HG02981 (cell line): ENCODE measurements around the gene HOXA6.
A peak's percentile ranks its signal among the peaks of the same experiment; 100 is the strongest.

Source experiments
- ATAC-seq: cut with Tn5 transposase; IDR thresholded peaks from one replicate; pipeline ENCODE4 v1.9.1; 2021; ENCODE audit warnings: mild to moderate bottlenecking, moderate library complexity; ENCODE audit not compliant: unreplicated experiment

Gene HOXA6

DNA sequence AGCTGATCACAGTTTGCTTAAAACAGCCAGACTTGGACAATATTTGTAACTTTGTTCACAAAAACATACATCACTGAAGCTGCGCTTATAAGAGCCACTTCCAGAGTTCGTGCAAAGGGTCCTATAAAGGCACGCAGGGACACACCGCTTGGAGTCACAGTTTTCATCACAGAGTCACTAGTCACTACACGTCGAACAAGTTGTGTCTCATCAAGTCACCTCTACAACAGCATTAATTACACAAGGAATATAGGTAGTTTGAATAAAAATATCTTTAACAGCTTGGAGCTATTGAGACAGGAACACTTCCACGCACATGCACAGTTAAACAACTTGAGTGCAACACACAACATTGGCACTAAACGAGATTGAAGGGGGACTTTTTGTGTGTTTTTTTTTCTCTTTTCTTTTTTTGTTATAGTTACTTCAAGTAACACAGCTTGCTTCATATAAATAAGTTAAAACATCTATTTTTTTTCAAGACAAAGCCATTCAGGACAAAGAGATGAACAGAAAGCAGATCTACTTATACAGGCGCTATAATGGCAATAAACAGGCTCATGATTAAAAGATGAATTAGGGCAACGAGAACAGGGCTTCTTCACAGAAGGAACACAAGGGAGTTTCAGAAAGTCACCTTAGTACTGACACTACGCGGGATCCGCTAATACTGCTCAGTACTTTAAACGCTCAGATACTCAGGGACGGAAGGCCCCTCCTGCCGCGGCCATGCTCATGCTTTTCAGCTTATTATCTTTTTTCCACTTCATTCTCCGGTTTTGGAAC is 6.2 kb downstream of the HOXA6 start:
- ATAC-seq = no peak

DNA sequence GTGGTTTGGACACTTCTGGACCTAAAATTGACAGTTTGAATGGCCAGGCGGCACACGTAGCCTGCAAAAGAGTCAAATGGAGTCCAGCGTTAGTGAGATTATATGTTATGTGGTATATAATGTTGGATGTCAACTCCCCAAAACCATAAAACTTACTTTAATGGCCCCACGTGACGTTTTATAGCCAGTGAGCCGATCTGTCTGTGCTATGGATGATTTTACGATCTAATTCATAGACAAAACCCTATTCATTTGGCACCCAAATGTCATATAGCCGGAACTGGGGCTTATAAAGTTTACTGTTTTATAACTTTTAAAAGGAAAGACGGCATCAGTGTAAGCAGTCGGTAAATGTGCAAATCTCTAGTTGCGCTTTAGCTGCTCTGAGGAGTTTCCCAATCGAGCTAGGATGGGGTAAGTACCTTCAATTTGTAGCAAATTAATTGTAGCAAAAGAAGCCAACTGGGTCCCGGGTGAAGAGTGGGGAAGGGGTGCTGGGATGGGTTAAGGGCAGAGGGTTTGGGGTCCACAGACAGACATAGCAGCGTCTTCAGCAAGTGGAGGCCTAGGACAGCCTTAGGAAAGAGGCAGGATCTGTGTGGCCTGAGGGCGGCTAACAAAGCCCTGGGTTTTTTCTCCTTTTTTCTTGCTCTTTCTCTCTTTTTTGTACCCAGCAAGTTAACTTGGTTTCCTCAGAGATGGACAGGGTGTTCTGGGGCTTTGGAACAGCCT is 7.3 kb downstream of the HOXA6 start:
- no peak for ATAC-seq

DNA sequence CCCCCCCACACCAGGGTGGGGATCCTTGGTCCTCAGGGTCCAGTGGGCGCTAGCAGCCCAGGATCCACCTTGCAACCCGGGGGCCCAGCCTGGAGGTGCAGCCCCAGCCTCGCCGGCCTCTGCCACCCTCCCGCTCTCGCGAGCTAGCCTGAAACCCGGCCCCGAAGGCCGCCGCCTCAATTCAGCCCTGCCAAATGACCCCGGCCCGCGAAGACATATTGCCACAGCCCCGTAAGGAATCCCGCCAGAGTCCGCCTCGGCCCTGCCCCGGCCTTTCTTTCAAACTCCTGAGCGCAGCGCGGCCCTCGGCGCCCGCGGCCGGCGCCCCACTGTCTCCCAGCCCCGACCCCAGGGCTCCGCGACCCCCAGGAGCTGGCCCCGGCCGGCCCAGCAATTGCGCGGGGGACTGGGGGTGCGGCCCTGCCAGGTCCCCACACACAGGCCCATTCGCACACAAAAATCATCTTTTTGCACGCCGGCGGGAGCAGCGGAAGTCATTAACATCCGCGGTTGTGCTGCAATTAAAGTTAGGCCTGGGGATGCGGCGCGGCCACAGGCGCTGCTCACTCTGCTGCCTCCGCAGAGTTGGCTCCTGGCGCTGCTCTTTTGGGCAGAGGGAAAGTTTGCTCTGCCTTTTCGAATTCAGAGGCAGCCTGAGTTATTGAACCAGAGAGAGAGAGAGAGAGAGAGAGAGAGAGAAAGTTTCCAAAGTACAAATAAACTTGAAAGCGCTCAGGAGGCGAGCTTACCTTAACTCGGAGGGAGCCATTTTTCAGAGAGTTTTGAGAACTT is 8.0 kb downstream of the HOXA6 start:
- ATAC-seq = no peak

DNA sequence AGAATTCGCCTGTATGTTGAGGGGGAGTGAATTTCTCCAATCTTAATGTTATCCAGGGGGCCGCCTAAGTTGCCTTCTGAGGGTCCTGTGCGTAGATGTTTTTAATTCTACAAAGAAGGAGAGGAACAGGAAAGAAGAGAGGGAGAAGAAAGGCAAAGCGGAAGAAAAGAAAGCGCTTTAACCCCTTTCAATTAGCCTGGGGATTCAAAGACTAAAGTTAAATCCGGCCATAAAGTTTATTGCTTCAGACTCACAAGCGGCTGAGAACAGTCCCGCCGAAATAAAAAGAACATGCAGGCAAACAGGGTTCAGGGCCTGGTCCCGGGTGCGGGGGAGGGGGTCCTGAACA is 8.6 kb downstream of the HOXA6 start:
- ATAC-seq = no peak

DNA sequence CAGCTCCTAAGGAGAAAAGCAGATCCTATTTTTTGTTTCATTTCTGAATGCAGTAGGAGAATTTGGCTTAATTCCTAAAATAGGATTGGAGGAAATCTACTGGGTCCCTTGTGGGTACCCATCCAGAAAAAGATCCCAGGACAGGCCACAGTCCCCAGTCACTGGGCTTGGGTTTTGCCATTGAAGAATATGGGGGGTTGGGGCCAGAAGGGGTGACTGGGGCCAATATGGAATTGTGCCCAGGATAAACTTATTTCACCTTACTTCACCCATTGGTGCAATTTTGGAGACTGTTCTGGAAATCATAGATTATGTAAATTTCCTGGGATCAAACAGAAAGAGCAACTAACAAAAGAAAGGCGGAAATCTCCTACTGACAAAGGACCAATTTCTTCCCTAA is 9.1 kb downstream of the HOXA6 start:
- no peak for ATAC-seq

DNA sequence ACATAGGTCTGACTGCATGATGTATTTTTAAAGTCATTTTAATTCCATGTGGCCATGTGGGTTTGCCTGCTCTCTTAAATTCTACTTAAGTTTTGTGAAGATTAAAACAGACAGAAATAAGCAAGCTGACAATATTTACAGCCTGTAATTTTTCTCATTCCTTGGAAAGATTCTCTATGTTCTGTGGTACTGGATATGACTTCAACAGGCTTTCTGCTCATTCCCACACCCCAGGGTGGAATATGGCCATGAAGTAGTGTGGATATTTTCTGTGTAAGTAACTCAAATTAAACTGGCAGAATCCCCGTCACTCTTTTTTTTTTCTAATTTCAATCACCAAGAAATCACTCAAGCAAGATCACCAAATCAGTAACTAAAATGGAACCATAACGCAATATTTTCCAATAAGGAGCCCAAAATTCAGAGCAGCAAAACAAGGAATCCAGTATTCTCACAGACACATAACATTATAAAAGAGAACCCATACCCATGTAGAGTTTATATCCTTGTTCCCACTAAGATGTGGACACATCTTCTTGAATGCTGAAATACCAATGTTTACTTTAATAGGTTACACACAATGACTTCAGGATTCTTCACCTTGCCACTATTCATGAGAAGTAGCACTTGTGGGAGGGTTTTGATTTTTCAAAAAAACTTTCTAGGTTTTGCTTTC is 9.8 kb downstream of the HOXA6 start:
- no peak for ATAC-seq

DNA sequence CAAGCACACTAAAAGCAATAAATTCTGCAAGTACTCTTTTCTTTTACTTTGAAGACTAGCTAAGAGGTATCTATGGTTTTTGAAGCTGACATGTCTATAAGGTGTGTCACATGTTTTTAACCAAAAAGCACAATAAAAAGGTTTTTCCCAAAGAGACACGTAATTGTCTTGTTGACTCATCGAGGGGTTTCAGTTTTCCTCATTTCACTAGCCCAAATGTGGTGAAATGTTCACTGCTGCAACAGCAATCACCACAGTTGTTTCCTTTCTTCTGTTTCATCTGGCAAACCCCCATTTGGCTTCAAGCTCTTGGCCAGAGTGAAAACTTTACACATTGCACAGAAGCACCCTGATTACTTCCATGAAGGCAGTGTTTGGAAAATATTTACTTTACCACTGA is 13.2 kb downstream of the HOXA6 start:
- ATAC-seq = no peak

DNA sequence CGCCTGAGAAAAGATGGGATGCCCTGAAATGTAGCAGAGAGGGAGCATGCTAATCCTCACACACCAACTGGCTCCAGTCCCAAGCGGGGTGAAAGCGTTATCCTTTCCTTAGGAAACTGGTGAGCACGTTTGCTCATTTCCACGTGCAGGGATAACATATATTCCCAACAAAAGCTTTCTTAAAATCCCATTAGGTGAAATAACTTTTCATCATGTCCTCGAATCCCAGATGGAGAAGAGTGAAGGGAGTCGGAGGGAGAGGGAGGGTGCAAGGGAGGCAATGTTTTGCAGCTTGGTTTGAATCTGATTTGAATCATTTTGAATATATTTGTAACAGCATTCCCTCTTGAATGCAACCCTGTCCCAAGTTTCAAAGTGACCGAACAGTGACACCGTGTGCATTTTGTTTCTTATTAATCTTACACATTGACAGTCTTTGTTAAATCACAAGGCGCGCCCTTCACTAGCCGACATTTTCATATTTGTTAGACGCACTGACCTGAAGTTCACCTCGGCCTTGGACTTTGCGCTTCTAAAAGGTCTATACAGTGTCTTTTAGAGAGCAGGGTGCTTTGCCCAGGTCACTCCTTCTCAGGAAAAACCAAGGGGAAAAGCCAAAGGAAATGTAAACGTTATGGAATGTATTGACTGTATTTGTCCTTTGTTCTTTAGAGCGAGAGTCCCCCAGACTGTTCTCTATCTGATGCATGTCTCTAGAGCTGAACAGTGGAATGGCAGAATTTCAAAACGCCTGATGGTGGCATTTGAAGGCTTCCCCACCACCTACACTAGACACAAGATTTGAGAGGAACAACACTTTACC is 14.0 kb downstream of the HOXA6 start:
- ATAC-seq = no peak

DNA sequence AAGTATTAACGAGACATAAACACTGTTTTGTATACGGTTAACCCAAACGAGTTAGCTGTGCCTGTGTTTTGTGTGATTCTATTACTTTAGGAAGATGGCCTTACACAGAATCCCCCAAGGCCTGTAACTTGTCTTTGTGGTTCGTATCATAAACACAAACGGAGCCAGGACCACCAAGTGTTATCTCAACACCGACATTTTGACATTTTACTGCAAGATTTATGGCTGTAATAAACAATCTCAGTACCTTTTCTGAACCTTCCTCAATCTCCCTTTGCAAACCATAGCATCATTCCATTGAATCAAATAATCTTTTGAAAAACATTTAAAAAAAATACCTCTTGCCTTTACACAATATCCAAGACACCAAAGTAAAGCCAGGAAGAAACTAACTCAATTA is 14.6 kb downstream of the HOXA6 start:
- ATAC-seq = no peak

DNA sequence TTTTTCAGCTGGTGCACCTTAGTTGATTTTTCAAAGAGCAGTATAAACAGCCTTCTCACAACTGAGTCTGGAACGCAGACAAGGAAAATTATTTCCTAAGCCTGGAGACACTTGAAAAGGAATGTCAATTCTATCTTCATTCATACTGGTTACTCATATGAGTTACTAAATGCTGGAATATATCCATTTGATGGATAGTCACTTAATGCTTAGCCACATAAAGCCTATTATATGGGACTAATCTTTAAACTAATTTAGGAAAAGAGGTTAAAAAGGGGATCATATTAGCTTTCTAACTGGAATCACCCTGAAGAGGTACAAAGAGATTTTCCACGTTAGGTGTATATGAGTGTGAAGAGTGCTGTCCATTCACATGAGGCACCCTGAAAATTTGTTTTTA is 15.4 kb downstream of the HOXA6 start:
- ATAC-seq = no peak

DNA sequence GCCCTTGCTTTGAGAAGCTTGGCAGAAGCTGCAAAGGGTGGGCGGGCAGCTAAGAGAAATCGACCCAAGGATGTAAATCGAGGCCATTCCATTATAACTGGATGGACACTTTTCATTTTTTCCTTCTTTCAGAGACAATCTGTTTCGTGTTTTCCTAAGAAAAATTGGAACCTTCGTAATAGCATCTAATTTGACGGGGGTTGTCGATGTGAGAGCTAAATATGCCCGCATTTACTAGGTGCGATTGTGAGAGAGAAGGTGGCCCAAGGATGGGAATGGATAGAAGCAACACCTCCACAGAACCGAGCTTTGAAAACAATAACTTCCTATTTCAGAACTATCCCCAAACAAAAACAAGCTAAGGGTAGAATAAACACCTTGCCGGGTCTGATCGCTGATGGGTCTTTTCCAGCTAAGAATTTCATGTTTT is 16.2 kb downstream of the HOXA6 start:
- ATAC-seq = no peak

DNA sequence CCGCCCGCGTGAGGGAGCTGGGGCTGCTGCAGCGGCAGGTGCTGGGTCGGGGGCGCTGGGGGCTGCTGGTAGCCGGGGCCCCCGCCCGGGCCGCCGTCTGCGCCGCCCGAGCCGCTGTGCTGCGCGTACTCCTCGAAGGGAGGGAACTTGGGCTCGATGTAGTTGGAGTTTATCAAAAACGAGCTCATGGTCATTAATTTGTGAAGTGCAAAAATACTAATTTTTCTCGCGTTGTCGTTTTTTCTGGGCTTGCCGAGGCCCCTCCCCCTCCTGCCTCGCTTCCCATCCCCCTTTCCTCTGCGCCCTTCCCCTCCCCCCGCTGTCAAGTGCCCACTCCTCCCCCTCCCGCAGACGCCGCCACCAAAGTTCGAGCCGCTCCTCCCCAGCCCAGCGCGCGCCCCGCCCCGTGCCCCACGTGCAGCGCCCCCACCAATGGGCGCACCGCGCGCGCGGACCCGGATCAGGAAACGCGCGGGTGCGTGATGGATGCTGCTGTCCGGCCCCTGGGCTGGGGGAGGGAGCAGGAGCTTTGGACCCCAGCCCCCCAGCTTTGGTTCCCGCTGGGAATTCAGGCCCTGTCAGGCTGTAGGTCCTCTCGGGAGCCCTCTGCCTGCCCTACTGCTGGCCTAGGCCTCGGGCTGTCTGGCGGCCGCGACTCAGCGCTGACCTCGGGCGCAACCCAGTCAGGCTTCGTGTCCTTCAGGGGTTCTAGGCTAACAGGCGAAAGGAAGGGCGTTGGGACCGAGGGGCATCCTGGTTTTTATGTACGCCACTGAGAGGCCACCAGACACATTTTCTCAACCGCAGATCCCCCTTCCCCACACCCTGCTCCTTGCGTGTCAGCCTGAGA is 16.8 kb downstream of the HOXA6 start, which contains the start of gene HOXA4:
TSS of gene HOXA4 (minus strand) at position 218 of the 850 bp plus-strand sequence. CDS start at position 194, 24 bp downstream.
- ATAC-seq = peak; percentile 50

DNA sequence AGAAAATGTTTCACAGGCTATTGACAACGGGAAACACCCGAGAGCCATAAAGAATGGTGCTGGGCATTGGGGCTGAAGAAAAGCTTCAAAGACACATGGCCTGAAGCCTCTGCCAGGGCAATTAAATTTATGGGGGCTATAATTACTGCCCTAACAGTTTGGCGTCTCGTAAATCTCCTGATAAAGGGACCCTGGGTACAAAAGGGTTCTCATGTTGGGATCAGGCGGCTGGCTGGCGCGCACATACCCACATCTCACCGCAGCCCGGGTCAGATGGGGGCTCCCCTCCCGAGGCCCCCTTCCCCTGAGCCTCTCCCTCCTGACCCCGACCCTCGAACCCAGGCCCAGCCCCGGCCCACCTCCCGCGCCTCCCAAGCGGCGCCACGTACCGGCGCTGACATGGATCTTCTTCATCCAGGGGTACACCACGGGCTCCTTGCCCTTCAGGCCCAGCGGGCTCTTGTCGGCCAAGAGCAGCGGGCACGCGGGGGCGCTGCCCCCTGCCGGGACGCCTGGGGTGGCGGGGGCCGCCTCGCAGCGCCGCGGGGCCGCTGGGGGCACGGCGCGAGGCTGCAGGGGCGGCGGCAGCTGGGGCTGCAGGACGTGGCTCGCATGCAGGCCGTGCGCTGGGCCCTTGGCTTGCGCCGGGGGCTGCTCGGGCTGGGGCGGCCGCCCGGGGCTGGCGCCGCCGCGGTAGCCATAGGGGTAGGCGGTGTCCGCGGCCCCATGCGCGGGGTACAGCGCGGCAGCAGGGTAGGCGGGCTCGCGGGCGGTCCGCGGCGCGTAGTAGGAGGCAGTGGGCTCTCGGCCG is 17.6 kb downstream of the HOXA6 start:
- ATAC-seq = no peak

DNA sequence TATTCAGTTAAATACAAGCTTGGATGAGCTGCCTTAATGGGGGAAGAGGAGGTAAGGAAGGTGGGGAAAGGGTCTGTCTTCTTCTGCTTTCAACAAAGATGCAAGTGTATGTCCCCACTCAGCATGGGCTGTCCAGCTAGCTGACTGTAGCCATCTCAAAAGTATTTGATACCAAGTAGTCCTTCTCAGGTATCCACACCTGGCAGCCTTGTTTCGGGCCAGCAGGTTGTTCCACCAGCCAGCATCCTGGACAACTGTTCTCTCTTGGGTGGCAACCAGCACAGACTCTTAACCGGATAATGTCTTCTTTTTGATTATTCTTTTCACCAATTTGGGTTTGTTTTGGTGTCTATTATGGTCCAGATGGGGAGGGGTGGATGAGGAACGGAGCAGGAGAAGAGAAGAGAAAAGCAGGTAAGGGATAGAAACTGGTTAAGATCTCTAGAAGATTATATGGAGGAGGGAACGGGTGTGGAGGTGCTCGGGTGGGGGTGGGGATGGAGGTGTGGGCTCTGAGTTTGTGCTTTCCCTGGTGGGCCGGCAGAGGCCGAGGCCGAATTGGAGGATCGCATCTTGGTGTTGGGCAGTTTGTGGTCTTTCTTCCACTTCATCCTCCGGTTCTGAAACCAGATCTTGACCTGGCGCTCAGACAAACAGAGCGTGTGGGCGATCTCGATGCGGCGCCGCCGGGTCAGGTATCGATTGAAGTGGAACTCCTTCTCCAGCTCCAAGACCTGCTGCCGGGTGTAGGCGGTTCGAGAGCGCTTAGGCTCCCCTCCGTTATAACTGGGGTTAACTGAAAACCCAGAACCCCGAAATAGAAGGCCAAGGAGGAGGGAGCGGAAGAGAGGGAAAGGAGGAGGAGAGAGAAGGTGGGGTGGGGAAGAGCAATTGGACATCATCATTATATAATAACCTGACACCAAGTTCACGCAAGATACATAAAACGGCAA is 18.5 kb downstream of the HOXA6 start:
- no peak for ATAC-seq

DNA sequence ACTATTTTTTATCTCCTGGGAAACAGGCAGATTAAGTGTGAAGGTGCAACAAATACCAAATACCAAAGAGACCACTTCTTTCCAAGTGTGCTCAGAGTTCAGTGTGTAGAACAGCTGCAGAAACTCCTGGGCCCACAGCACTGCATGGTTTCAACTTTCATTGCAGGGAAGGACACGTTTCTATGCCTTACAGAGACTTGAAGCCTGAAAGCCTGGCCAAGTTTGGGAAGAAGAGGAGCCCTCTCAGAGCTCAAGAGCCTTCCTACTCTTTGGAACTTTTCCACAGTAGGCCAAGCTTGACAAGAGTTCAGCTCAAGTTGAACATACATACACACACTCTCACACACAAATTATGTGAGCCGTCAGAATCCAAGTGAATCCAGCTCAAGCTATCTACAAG is 19.5 kb downstream of the HOXA6 start:
- no peak for ATAC-seq

DNA sequence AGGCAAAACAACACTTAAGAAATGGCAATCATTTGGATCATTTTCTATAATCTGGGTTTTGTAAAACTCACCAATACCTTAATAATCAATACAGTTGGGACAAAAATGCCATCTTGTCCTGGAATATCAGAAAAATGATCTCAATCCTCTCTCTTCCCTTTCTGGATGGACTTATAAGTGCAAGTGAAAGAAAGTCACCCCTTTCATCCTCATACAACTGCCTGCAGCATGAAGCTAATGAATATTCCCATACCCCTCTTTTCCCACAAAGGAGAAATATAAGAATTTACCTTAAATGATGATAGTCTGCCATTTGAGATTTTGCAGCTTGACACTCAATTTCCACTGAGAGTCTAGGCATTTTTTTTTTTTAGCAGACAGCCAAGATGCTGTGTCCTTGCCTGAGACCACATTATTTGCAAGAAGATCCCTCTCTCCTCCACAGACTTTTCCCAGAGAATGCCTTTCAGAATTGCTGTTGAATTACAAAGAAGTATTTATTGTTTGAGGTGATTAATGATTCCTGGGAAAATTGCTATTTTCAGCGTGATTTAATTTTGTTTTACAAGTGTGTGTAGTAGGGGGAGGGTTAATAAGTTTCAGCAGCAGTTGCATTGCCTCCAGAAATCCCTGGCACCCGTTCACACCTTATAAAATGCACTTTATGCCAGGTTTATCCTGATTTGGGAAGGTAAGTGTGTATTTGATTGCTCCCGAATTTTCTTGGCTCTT is 20.8 kb downstream of the HOXA6 start:
- no peak for ATAC-seq

DNA sequence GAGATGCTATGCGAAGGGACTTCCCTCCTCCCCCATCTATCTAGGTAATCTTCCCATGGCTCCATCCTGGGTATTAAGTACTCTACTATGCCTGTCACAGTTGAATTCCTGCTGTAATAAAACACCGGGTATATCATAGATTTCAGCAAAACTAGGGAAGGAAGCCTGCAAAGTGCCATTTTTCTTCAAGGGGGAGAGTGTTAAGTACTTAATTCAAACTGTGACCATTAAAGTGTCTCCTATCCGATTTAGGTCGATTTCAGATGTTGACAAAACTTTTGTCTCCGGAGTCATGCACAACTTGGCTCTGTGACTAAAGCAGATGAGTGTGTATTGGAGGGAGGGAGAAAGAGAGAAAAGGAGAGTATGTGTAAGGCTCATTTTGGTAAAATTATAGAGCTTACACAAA is 21.6 kb downstream of the HOXA6 start:
- no peak for ATAC-seq
